Keratinocyte (primary cell): Measurements from ENCODE around the gene RPP25L. TPM values are rescaled to one million over a fixed set of nuclear protein-coding genes. Genes with fewer than 3 reads are reported as not detected.
A peak's percentile ranks its signal among the peaks of the same experiment; 100 is the strongest.

ENCODE experiments used
- DNase-seq: peaks from one replicate; pipeline ENCODE4 v3.0.0-alpha.2; 2011; ENCODE audit warnings: low read depth, missing footprints, low spot score
- FAIRE-seq: peaks from 2 replicates; lab custom pipeline; 2011; peaks lifted over from hg19 to GRCh38; lab: Jason Lieb, UNC
- H2AFZ ChIP-seq: 2 replicates; pipeline ENCODE4 v1.6.0; 2012; ENCODE audit warnings: low read length, control low read depth, inconsistent platforms; ENCODE audit not compliant: control insufficient read depth
- H3K27ac ChIP-seq: 2 replicates; pipeline ENCODE4 v1.5.1; 2011; ENCODE audit warnings: low read length; ENCODE audit not compliant: control insufficient read depth, insufficient read depth
- H3K27me3 ChIP-seq: 3 replicates; pipeline ENCODE4 v1.6.0; 2011; ENCODE audit warnings: low read length; ENCODE audit not compliant: control insufficient read depth, insufficient read depth; ENCODE audit errors: extremely low read depth
- H3K36me3 ChIP-seq, 2 experiments: 2 replicates in 1 of 2; 3 replicates in 1 of 2; pipeline ENCODE4 v1.5.1; 2011; ENCODE audit warnings: low read length in 2 of 2, mild to moderate bottlenecking in 1 of 2; ENCODE audit not compliant: control insufficient read depth in 2 of 2, insufficient read depth in 2 of 2; ENCODE audit errors: extremely low read depth in 1 of 2
- H3K4me1 ChIP-seq: 3 replicates; pipeline ENCODE4 v1.5.1; 2011; ENCODE audit warnings: low read length; ENCODE audit not compliant: control insufficient read depth, insufficient read depth; ENCODE audit errors: extremely low read depth
- H3K4me2 ChIP-seq: 3 replicates; pipeline ENCODE4 v1.6.0; 2011; ENCODE audit warnings: low read depth, low read length; ENCODE audit not compliant: control insufficient read depth, insufficient read depth; ENCODE audit errors: extremely low read depth
- H3K4me3 ChIP-seq, 3 experiments: fragments of 200-600 bp in 1 of 3; sonication (generic) in 1 of 3; 2 replicates in 2 of 3; 3 replicates in 1 of 3; pipeline ENCODE4 v1.5.1; 2011 to 2016; ENCODE audit warnings: low read length in 3 of 3, mild to moderate bottlenecking in 3 of 3, control low read depth in 2 of 3, inconsistent platforms in 1 of 3, low read depth in 1 of 3, mixed read lengths in 1 of 3, mixed run types in 1 of 3, moderate library complexity in 1 of 3; ENCODE audit not compliant: control insufficient read depth in 2 of 3, insufficient read depth in 2 of 3; ENCODE audit errors: extremely low read depth in 1 of 3
- H3K79me2 ChIP-seq: 2 replicates; pipeline ENCODE4 v1.6.0; 2012; ENCODE audit warnings: low read length; ENCODE audit not compliant: control insufficient read depth, insufficient read depth
- H3K9ac ChIP-seq: 3 replicates; pipeline ENCODE4 v1.6.0; 2011; ENCODE audit warnings: low read length; ENCODE audit not compliant: control insufficient read depth, insufficient read depth; ENCODE audit errors: extremely low read depth
- H3K9me1 ChIP-seq: 3 replicates; pipeline ENCODE4 v1.6.0; 2011; ENCODE audit warnings: low read length; ENCODE audit not compliant: control insufficient read depth, insufficient read depth; ENCODE audit errors: extremely low read depth
- H3K9me3 ChIP-seq: 2 replicates; pipeline ENCODE4 v1.5.1; 2012; ENCODE audit warnings: low read depth, low read length; ENCODE audit not compliant: control insufficient read depth
- H4K20me1 ChIP-seq: 3 replicates; pipeline ENCODE4 v1.6.0; 2011; ENCODE audit warnings: low read length; ENCODE audit not compliant: control insufficient read depth, insufficient read depth; ENCODE audit errors: extremely low read depth
- EZH2 ChIP-seq: IDR thresholded peaks from one replicate; pipeline ENCODE4 v1.6.1; 2012; ENCODE audit warnings: inconsistent platforms, mild to moderate bottlenecking, low read length, moderate library complexity
- dilution Hi-C: fragments of 300-500 bp; cut with MboI; formaldehyde crosslinking; loops from one replicate; pipeline ENCODE4 v1.7.0; 2020; ENCODE audit warnings: low sequenced_read_pairs; ENCODE audit not compliant: extremely low pct_ligation_motif_present
- polyA plus RNA-seq, 5 experiments: library from polyadenylated mRNA; depleted of rRNA in 3 of 5; stranded (reverse) in 3 of 5; stranded (forward) in 1 of 5; unstranded in 1 of 5; fragments of >200 nt; gene quantifications; 1 replicate in 1 of 5; 2 replicates in 3 of 5; 3 replicates in 1 of 5; pipeline versions ENCODE4 v1.2.1 to v1.2.3, GENCODE V29; 2011 to 2012; ENCODE audit warnings: missing spikeins in 2 of 5, low read depth in 1 of 5, low replicate concordance in 1 of 5
- TF ChIP-seq, protein P1 (sequence below), 3 experiments: IDR thresholded peaks in 1 of 3; conservative IDR thresholded peaks in 1 of 3; optimal IDR thresholded peaks in 1 of 3; 2 replicates in 2 of 3; 3 replicates in 1 of 3; pipeline versions ENCODE3 to v1.5.1; 2011; ENCODE audit warnings: low read length in 3 of 3, mild to moderate bottlenecking in 3 of 3, moderate library complexity in 2 of 3, control low read depth in 1 of 3, inconsistent platforms in 1 of 3; ENCODE audit not compliant: insufficient read depth in 2 of 3; ENCODE audit errors: extremely low read depth in 1 of 3

RPP25L gene
- polyA plus RNA-seq, 1 donor (not counting 4 experiments of a cell fraction or from before 2014, with no cell fraction given), result 23.4 TPM

DNA sequence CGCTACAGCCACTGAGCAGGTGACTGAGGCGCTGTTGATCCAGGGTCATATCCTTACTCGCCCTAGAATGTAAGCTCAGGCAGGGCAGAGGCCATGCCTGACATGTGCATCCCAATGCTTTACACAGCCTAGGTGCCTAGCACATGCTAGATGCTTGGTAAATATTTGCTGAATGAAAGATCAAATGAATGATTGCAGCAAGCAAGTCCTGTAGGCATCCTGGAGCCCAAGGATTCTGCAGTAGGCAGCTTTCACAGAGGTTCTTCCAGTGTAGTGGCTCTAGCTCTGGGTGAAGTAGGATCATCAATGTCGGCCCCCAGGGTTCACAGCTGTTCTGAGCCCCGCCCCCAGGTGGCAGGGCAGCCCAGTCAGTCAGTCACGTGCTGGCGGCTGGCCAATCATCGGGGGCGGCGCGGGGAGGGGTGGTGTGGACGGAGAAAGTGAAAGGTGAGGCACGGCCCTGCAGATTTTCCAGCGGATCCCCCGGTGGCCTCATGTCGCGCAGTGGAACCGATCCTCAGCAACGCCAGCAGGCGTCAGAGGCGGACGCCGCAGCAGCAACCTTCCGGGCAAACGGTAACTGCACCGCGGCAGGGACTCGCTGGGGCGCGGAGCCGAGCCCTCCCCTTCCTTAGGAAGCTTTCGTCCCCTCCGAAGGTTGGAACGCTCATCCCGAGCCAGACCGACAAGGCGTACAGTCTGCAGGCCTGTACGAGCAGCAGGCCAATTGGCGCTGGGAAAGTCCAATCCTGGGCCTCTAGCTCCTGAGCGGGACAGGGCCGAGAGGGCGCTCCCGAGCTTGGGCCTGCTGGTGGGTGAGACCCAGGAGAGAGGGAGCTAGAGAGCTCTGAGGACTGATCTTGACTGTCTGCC is 34.5 kb upstream of the RPP25L start, which contains the start of gene GALT:
Gene GALT, plus strand, starts transcription at position 465 of the 873 bp plus-strand sequence. Its CDS starts 30 bp downstream, at position 495.
- Histone ChIP-seq H3K4me3 (peak within 1 kb of the TSS; percentile 66 to 91 (median 76)), H3K9ac (peak within 1 kb of the TSS; percentile 76), H3K4me2 (peak within 1 kb of the TSS; percentile 100), H3K79me2 (peaks cover 13% of the 10 kb centered on the region), H2AFZ (peak within 1 kb of the TSS; percentile 95), H3K27me3 (no peaks in the 10 kb centered on the region), H3K27ac (peak within 1 kb of the TSS; percentile 63), H3K9me3 (no peaks in the 10 kb centered on the region), H3K9me1 (no peaks in the 10 kb centered on the region), H4K20me1 (no peaks in the 10 kb centered on the region), H3K4me1 (peaks cover 22% of the 10 kb centered on the region), H3K36me3 (peaks cover 7 to 13% of the 10 kb centered on the region in 2 experiments)
- dilution Hi-C loops, result no loop called here
- FAIRE-seq (peak; percentile 74), DNase-seq (no peak)
- TF ChIP-seq, protein P1, sequence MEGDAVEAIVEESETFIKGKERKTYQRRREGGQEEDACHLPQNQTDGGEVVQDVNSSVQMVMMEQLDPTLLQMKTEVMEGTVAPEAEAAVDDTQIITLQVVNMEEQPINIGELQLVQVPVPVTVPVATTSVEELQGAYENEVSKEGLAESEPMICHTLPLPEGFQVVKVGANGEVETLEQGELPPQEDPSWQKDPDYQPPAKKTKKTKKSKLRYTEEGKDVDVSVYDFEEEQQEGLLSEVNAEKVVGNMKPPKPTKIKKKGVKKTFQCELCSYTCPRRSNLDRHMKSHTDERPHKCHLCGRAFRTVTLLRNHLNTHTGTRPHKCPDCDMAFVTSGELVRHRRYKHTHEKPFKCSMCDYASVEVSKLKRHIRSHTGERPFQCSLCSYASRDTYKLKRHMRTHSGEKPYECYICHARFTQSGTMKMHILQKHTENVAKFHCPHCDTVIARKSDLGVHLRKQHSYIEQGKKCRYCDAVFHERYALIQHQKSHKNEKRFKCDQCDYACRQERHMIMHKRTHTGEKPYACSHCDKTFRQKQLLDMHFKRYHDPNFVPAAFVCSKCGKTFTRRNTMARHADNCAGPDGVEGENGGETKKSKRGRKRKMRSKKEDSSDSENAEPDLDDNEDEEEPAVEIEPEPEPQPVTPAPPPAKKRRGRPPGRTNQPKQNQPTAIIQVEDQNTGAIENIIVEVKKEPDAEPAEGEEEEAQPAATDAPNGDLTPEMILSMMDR (optimal IDR thresholded peaks at IDR 0.05 in 1 of 3, IDR thresholded peaks at IDR 0.05 in 1 of 3, conservative IDR thresholded peaks at IDR 0.05 in 1 of 3; ENCODE audit: extremely low read depth in 1 of 3, insufficient read depth in 2 of 3, low read length in 3 of 3), result peak in 2 of 3 experiments; percentile 61 to 62
- no peak for TF ChIP-seq EZH2

DNA sequence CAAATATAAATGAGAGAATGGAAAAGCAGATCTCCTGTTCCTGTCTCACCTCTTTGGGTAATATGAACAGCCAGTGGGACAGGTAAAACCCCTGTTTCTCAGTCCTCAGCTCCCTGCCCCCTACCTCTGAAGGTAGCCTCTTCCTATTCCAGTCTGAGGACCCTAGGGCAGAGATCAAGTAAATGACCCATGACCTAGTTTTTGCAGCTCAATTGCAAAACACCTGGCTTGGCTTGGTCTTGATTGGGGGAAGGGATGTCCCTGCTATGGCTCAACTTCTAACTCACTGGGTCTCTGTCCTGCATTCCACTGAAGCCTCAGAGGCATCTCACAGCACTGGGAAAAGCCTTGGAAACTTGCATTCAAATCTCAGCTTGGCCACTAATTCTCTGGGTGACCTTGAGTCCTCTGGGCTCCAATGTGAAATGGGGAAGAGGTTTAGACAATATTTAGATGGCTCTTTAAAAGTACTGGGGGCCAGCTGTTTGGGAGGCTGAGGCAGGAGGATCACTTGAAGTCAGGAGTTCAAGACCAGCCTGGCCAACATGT is 32.9 kb upstream of the RPP25L start:
- no peak overlapping the region for H3K4me3 ChIP-seq
- no peaks in the 10 kb centered on the region for H3K9me3 ChIP-seq
- no peaks in the 10 kb centered on the region for H3K9me1 ChIP-seq
- no peak overlapping the region for H3K4me2 ChIP-seq
- peaks cover 7 to 8% of the 10 kb centered on the region in 2 experiments for H3K36me3 ChIP-seq
- FAIRE-seq (no peak), DNase-seq (no peak)
- H3K4me1 ChIP-seq, result peaks cover 24% of the 10 kb centered on the region
- no peak overlapping the region for H3K27ac ChIP-seq
- H4K20me1 ChIP-seq, result no peaks in the 10 kb centered on the region
- TF ChIP-seq, protein P1 (optimal IDR thresholded peaks at IDR 0.05 in 1 of 3, IDR thresholded peaks at IDR 0.05 in 1 of 3, conservative IDR thresholded peaks at IDR 0.05 in 1 of 3; ENCODE audit: extremely low read depth in 1 of 3, insufficient read depth in 2 of 3, low read length in 3 of 3), result no peak
- no peak for TF ChIP-seq EZH2
- dilution Hi-C loops, result no loop called here
- no peak overlapping the region for H3K9ac ChIP-seq
- H3K79me2 ChIP-seq, result peaks cover 13% of the 10 kb centered on the region
- H2AFZ ChIP-seq, result no peak overlapping the region
- no peaks in the 10 kb centered on the region for H3K27me3 ChIP-seq
